DOHH2 (cell line): Measurements from ENCODE around the gene DNM1L.

Experiments used
- H3F3A ChIP-seq: fragments of 200-600 bp; sonication (generic), shearing (Covaris generic); 2 replicates; pipeline ENCODE4 v1.6.0; 2016; ENCODE audit warnings: antibody characterized with exemption, mild to moderate bottlenecking; ENCODE audit not compliant: control insufficient read depth, insufficient read depth
- H3K27ac ChIP-seq: fragments of 200-600 bp; sonication (generic); 2 replicates; pipeline ENCODE4 v1.5.1; 2014; ENCODE audit warnings: low read depth, mild to moderate bottlenecking, low read length, moderate library complexity
- H3K27me3 ChIP-seq: fragments of 200-600 bp; sonication (generic); 2 replicates; pipeline ENCODE4 v1.6.1; 2014; ENCODE audit warnings: mild to moderate bottlenecking, low read length, mixed read lengths; ENCODE audit not compliant: control insufficient read depth
- H3K36me3 ChIP-seq: fragments of 200-600 bp; sonication (generic); 2 replicates; pipeline ENCODE4 v1.6.1; 2014; ENCODE audit warnings: mild to moderate bottlenecking, low read length, moderate library complexity, mixed read lengths; ENCODE audit not compliant: control insufficient read depth
- H3K4me1 ChIP-seq: fragments of 200-600 bp; sonication (generic); 2 replicates; pipeline ENCODE4 v1.6.1; 2014; ENCODE audit warnings: mild to moderate bottlenecking, low read length, mixed read lengths; ENCODE audit not compliant: control insufficient read depth
- H3K4me2 ChIP-seq: fragments of 200-600 bp; sonication (generic); 2 replicates; pipeline ENCODE4 v1.6.0; 2014; ENCODE audit warnings: mild to moderate bottlenecking, low read length, moderate library complexity
- H3K4me3 ChIP-seq: fragments of 200-600 bp; sonication (generic); 2 replicates; pipeline ENCODE4 v1.5.1; 2014; ENCODE audit warnings: mild to moderate bottlenecking, low read length, mixed read lengths
- H3K79me2 ChIP-seq: fragments of 200-600 bp; sonication (generic); 2 replicates; pipeline ENCODE4 v1.6.1; 2014; ENCODE audit warnings: mild to moderate bottlenecking, low read length, mixed read lengths; ENCODE audit not compliant: control insufficient read depth
- H3K9me2 ChIP-seq: fragments of 200-600 bp; sonication (generic); replicated peaks from 2 replicates; pipeline ENCODE4 v1.6.1; 2014; ENCODE audit warnings: mild to moderate bottlenecking, low read length, mixed read lengths; ENCODE audit not compliant: control insufficient read depth
- H3K9me3 ChIP-seq: fragments of 200-600 bp; sonication (generic); 2 replicates; pipeline ENCODE4 v1.6.1; 2014; ENCODE audit warnings: antibody characterized with exemption, low read length, mixed read lengths; ENCODE audit not compliant: control insufficient read depth, insufficient read depth
- H4K20me1 ChIP-seq: fragments of 200-600 bp; sonication (generic); 2 replicates; pipeline ENCODE4 v1.6.0; 2014; ENCODE audit warnings: low read depth, mild to moderate bottlenecking, antibody characterized with exemption, low read length, moderate library complexity; ENCODE audit not compliant: control insufficient read depth, insufficient read depth
- CTCF ChIP-seq: fragments of 200-600 bp; sonication (generic); IDR thresholded peaks from one replicate; pipeline ENCODE4 v1.5.1; 2014; ENCODE audit warnings: antibody characterized with exemption, mild to moderate bottlenecking, low read depth, low read length; ENCODE audit not compliant: poor library complexity, severe bottlenecking
- EZH2phosphoT487 ChIP-seq: fragments of 200-600 bp; sonication (generic); IDR thresholded peaks from 2 replicates; pipeline ENCODE4 v1.6.1; 2017; ENCODE audit warnings: borderline replicate concordance, mild to moderate bottlenecking, antibody characterized with exemption, low read length, moderate library complexity, mixed read lengths

DNM1L gene

GRCh38 chr12:32739279-32739678, 60.2 kb downstream of the DNM1L start:
- peaks cover 5% of the 10 kb centered on the region; the same call in 1 of the 2 replicates for H3K4me1 ChIP-seq
- H3K9me3 ChIP-seq = no peaks in the 10 kb centered on the region
- H3K27me3 ChIP-seq = no peaks in the 10 kb centered on the region
- no peaks in the 10 kb centered on the region for H3K9me2 ChIP-seq
- no peak overlapping the region for H3K27ac ChIP-seq
- H3K4me3 ChIP-seq = no peak overlapping the region
- no peak overlapping the region for H3K4me2 ChIP-seq
- TF ChIP-seq EZH2phosphoT487 (no peak), CTCF (no peak)
- peaks cover 32% of the 10 kb centered on the region for H3K79me2 ChIP-seq
- H3K36me3 ChIP-seq = peaks cover 93% of the 10 kb centered on the region
- peaks cover 21% of the 10 kb centered on the region; the same call in 1 of the 2 replicates for H3F3A ChIP-seq
- no peaks in the 10 kb centered on the region for H4K20me1 ChIP-seq

DNA sequence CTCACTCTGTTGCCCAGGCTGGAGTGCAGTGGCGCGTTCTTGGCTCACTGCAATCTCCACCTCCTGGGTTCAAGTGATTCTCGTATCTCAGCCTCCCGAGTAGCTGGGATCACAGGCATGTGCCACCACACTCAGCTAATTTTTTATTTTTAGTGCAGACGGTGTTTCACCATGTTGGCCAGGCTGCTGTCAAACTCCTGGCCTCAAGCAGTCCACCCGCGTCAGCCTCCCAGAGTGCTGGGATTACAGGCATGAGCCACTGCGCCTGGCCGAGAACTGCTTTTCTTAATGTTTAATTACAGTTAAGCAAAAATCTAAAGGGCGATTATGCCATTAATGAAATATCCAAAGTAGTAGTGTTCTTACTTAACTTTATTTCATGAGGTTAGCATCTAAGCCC, 63.0 kb downstream of the DNM1L start:
- Histone ChIP-seq H3K4me3 (no peak overlapping the region), H3K9me3 (no peaks in the 10 kb centered on the region), H3K4me1 (peaks cover 5% of the 10 kb centered on the region; the same call in 1 of the 2 replicates), H3K79me2 (peaks cover 29% of the 10 kb centered on the region), H3F3A (peaks cover 26% of the 10 kb centered on the region), H3K27me3 (no peaks in the 10 kb centered on the region), H3K36me3 (peaks cover 96% of the 10 kb centered on the region), H3K9me2 (no peaks in the 10 kb centered on the region), H3K4me2 (no peak overlapping the region), H4K20me1 (no peaks in the 10 kb centered on the region), H3K27ac (no peak overlapping the region)
- TF ChIP-seq CTCF (no peak), EZH2phosphoT487 (no peak)

GRCh38 chr12:32743264-32743663, 64.2 kb downstream of the DNM1L start:
- no peak overlapping the region for H3K27ac ChIP-seq
- no peaks in the 10 kb centered on the region for H3K9me3 ChIP-seq
- H4K20me1 ChIP-seq = 0 out of 2 replicates have a peak, but pooled peaks cover 4% of the 10 kb centered on the region
- H3K4me2 ChIP-seq = no peak overlapping the region
- no peaks in the 10 kb centered on the region for H3K27me3 ChIP-seq
- no peak overlapping the region for H3K4me3 ChIP-seq
- H3K4me1 ChIP-seq = peaks cover 3% of the 10 kb centered on the region; the same call in 1 of the 2 replicates
- peaks cover 29% of the 10 kb centered on the region for H3F3A ChIP-seq
- H3K79me2 ChIP-seq = peaks cover 29% of the 10 kb centered on the region
- no peaks in the 10 kb centered on the region for H3K9me2 ChIP-seq
- H3K36me3 ChIP-seq = peaks cover 97% of the 10 kb centered on the region
- no peak for TF ChIP-seq CTCF
- TF ChIP-seq EZH2phosphoT487 = no peak

- peaks cover 17% of the 10 kb centered on the region for H3K4me1 ChIP-seq
- H4K20me1 ChIP-seq = no peaks in the 10 kb centered on the region
- H3K27ac ChIP-seq = no peak overlapping the region
- H3K27me3 ChIP-seq = no peaks in the 10 kb centered on the region
- H3K4me2 ChIP-seq = peak overlapping the region; percentile 93
- peaks cover 41% of the 10 kb centered on the region for H3K79me2 ChIP-seq
- TF ChIP-seq EZH2phosphoT487 (no peak), CTCF (no peak)
- H3K9me2 ChIP-seq = no peaks in the 10 kb centered on the region
- no peaks in the 10 kb centered on the region for H3K9me3 ChIP-seq
- H3K36me3 ChIP-seq = peaks cover 58% of the 10 kb centered on the region
- H3K4me3 ChIP-seq = peak overlapping the region; percentile 88
- peaks cover 5% of the 10 kb centered on the region; the same call in 1 of the 2 replicates for H3F3A ChIP-seq
Measured at GRCh38 chr12:32753605-32754004, 74.5 kb downstream of the DNM1L start.
